Posterior cingulate gyrus (tissue), 11 donors: ENCODE measurements around the gene CHRNA1.

Experiments
- DNase-seq, 10 donors: peaks; one replicate each; pipeline versions ENCODE4 v3.0.0 to v3.0.0-alpha.2; 2020 to 2021; ENCODE audit warnings: mixed read lengths in 3 of 10
- intact Hi-C: fragments of 100-400 bp; cut with DNase I; formaldehyde crosslinking; loops from one replicate; pipeline ENCODE4 v1.15.1; 2023

Gene CHRNA1

DNA sequence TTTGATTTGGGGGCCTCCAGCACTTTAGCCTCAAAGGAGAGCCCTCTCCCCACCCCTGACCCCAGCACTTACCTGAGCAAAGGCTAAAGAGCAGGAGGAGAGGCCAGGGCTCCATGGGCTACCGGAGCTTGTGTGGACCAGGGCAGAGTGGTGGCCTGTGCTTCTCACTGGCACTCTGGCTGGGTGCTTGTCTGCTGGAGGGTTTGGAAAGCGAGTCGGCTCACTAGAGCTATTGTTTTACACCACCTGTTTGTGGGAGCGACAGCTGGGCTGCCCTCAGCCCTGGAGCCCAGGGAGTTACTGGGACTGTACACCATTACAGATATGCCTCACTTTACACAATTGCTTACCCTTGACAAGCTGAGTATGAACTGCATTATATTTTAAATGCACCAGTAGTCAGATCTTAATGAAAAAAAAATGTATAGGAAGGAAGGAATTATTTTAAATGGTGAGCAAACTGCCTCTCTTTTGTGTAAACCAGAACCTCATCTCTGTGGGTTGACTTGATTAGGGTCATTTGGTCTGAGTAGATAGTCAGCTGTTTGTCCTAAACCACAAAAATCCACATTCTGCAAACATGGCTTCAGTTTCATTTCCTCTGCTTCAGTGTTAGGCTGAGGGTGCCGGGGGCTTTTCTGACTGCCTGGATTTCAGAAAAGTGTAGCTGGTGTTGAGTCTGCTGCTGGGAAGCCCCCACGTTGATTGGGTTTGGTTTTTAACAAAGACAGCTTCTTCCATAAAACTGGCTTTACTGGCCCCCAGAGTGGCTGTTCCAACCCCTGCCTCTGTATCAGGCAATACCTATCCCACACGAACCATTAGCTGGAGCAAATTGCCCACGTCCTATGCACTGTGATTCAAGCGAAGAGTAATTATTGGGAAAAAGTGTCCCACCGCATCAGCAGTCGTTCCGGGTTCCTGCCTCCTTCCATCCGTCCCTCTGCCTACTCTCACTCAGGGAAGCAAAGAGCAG, at the start of gene CHRNA1:
Gene CHRNA1, minus strand, starts transcription at position 193 of the 976 bp plus-strand sequence. Its CDS starts 78 bp downstream, at position 115.
- intact Hi-C loops, result no loop called here
- no peak for DNase-seq

DNA sequence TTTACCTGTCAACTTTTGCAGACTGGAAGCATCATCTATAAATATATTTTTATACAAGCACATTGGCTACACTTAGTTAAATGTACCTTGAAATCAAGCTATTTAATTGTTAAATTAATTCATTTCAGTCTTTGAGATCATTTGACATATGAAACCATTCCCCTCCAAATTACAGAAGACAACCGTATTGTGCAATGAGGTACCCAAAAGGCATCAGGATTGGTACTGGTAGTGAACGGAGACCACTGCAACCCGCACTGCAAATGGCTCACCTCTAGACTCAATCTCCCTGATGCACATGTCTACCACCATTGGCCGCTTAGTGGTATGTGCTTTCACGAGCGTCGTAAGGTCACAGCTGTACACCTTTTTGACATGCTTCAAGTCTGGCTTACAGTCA, 47.8 kb upstream of the CHRNA1 start:
- no peak for DNase-seq
- intact Hi-C loops, result no loop called here

DNA sequence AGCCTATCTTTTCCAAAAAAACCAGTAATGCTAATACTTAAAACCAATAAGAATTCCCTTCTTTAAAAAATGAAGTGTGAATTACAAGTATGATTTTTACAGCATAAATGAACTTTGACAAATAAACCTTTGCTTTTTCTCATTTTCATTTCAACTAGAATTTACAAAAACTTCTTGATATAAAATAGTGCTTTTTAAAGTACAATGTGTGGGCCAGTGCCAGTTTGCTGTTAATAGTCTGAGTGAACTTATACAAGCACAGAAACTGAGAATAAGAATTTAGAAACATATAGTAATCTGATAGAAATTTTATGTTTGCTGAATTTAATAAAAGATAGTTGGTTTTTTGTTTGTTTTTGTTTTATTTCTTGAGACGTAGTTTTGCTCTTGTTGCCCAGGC, 43.7 kb upstream of the CHRNA1 start:
- intact Hi-C loops, result no loop called here
- no peak for DNase-seq

DNA sequence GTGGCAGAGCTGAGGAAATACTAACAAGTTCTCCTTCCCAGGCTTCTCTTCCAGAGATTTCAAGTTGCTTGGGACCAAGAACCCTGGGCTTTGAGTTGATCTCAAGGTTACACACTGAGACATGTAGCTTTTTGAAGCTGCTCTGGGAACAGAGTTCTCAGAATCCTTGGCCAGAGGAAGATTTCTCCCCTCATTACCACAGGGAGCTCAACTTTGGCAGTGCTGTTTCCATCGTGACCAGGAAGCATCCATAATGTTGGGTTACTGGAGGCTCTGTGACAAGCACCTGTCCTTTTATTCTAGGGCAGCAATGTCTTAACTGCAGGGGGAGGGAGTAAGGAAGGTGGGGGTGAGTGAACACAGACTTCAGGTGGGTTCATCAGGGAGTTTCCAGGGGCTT, 41.5 kb upstream of the CHRNA1 start:
- DNase-seq, result no peak
- intact Hi-C loops, result no loop called here

DNA sequence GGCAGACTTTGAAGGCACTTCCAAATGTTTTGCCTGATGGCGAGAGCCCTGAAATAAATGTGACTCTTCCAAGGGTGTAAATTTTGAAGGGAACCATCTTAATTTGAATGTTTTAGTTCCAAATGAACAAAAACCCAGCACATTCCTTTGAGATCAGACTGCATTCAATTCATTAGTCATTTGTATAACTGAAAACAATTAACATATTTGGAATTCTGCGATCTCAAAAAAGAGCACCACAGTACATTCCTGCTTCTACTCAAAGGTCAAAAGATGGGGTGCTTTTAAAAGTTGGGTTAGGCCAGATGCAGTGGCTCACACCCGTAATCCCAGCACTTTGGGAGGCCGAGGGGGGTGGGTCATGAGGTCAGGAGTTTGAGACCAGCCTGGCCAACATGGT, 38.2 kb upstream of the CHRNA1 start:
- intact Hi-C loops, result no loop called here
- no peak for DNase-seq

DNA sequence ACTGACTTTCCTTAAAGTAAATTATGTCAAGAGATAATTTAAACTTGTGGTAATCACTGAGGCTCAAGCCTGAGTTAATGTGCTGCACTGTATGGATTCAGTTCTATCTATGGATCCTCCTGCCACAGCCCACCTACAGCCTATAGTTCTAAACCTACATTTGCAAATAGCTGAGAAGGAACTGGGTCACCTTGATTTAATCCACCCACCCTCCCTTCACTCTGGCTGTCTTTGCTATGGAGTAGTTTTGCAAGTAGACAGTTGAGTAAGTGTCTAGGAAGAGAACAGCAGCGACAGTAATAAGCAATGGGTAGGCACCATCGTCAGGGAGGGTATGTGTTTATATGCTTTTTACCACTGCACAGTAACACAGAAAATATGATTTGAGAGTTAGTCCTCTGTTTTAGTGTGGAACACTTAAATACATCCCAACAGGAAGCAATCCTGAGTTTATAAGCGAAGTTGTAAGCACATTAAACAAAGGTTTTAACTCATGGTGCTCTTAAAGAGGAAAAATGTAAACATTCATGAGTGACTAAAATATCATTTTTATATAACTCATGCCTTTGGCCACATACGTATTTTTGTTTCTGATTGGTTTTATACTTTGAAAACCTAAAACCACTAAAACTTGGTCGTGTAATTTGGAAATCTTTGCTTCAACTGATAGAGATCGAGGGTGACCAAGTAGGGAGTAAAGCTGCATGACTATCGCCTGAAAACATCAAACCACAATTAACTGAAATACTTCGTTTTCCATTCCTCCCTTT, 36.3 kb upstream of the CHRNA1 start:
- intact Hi-C loops, result no loop called here
- DNase-seq, result no peak

DNA sequence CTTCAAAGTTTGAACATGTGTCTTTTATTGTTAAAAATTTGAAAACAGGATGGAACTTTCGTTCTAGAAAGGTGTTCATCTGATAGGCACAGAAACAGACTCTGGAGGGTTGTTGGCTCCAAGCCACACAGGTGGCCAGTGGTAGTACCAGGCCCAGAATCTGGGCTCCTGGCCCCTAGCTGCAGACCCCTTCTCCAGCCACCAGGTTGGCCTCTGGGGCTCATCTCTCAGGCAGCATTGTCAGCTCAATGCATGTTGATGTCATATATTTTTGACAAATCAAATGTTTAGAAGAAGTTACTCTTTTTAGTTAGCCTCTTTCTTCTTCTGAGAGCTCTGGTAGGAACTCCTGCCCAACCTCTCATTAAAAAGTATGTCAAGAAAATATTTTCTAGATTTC, 34.5 kb upstream of the CHRNA1 start:
- intact Hi-C loops, result no loop called here
- DNase-seq, result no peak

DNA sequence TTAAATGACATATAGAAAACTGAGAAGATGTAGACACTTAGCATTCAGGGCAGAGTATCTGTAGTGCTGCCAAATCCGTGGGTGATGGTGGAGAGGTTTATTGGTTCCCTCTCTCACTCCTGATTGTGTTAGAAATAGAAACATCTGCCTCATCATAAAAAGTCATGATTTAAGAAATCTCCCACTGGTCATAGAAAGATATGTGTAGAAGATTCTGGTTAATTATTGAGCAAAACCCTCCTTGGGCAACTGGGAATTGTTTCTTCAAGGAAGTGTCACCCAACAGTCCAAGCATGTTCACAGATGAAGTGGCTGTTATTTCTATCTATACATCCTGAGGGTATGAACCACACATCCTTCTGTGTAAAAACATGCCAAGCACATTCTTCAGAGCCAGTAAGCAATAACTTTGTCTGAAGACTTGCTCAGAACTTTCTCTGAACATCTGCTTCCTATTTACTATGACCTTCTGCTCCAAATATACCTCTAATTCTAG, 33.6 kb upstream of the CHRNA1 start:
- DNase-seq, result no peak
- intact Hi-C loops, result no loop called here

DNA sequence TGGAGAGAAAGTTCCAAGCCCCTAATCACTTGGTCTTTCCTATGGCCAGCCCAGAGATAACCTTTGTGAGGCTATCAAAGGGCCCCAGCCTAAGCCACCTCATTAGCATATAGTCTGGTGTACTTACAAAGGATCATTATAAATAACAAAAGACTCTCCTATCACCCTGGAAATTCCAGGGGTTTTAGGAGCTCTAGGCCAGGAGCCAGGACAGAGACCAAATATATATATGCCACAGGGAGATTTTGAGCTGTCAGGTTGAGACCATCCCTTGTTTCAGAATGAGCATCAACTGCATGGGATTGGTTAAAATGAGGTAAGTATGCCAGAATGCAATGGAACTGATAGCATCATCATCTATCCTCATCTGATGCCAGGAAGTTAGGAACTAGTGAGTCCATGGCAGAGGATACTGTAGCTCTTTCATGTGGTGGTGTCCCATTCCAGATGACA, 32.1 kb upstream of the CHRNA1 start:
- DNase-seq, result no peak
- intact Hi-C loops, result no loop called here

DNA sequence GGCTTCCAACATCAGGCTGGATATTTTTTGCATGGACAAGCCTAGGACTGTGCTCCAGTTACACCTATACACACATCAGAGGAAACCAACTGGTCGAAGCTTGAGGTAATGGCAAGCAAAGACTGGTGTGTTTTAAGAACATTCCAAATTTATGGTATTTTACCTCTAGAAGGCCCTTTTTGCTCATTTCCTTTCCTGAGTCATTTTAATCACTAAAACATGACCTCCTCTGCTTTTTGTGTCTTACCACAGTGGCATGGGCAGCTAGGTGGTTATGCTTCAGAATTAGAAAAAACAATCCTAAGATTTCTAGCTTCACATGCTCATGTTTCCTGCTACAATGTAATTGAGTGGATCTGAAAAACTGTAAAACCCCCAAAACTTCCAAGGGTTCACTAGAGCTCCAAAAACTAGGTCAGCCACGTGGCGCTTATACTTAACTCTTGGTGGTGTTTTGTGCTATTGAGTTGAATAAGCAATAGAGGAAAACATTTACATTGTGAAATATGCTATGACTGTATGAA, 30.6 kb upstream of the CHRNA1 start:
- intact Hi-C loops, result no loop called here
- DNase-seq, result no peak

DNA sequence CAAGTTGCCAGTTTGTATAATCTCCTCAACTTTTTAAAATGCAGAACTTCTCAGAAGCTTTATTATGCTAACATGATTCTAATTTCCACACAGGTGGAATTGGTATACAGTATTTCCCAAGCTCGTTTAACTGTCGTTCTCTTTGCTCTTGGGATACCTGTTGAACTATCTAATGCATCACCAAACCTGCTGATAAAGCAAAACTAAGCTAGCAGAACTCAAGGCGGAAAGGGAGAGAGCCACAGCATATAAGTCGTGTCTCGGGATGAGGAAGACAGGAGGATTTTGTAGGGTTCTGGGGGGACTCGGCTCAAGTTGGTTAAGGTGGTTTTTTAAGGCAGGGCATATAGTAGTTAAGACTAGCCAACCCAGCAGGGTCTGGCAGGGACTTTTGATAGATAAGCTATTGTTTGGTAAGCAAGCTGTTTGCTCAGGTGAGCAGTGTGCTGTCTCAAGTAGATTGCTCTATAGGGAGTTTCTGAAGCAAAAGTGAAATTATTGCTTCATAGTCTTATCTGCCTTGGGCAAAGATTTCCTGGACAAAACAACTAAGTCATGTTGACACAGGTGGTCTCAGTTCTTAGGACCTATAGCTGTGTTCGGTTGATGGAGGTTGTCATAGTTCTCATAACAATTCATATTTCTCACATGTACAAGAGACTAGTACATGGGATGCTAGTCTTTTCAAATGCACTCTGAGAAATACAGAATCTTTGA, 28.2 kb upstream of the CHRNA1 start:
- DNase-seq, result no peak
- intact Hi-C loops, result no loop called here

DNA sequence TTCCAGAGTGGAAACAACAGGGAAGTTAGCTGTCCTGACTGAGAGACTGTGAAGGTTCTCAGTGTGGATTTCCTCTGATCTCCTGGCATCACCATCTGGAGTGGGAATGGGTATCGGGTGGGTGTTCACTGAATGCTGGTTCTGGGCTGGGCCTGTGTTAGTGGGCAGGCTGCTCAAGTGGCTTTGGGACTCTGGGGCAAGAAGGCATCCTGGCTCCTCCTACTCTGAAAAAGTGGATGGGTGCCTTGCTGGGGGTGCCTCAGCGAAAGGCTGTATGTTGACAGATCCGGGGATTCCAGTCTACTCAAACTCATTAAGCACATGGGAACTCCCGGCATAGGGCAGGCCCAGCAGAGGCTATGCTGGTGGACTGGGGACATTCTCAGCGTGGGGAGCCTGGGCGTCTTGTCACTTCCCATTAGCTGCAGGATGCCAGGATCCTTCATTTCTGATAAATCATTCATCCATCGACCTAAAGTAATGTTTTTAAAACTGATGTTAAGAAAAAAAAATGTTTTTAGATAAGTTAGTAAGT, 27.5 kb upstream of the CHRNA1 start:
- DNase-seq, result no peak
- intact Hi-C loops, result no loop called here

DNA sequence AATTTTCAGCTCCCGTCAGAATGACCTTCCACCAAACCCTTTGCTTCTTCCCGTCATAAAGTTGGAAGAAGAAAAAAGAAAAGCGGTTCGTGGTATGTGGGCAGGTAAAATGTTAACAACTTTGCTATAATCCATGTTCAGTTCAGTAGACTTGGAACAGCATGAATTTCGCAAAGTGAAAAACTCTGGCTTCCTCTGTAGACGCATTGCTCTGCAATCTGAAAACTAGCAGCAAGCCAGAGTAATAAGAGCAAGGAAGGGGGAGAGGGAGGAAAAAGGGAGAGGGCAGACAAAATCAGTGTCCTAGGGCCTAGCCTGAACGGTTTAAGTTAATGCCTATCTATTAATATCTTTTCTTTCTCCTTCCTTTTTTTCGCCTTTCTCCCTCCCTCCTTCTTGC, 26.7 kb upstream of the CHRNA1 start:
- DNase-seq, result no peak
- intact Hi-C loops, result no loop called here

DNA sequence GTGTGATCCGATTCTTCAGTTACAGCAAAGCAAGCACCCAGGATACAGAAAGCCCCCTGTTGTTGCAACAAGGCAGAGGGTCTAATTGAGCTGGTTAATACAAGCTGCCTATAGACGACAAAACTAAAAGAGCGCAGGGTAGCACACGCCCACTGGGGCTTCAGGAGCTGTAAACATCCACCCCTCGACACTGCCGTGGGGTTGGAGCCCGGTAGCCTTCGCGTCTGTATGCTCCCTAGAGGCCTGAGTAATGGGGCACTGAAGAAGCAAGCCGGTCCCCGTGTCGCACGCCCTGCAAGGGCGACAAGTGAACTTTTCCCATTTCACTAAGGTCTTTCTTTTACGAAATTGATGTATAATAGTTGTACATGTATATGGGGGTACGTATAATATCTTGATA, 24.7 kb upstream of the CHRNA1 start:
- DNase-seq, result no peak
- intact Hi-C loops, result no loop called here

DNA sequence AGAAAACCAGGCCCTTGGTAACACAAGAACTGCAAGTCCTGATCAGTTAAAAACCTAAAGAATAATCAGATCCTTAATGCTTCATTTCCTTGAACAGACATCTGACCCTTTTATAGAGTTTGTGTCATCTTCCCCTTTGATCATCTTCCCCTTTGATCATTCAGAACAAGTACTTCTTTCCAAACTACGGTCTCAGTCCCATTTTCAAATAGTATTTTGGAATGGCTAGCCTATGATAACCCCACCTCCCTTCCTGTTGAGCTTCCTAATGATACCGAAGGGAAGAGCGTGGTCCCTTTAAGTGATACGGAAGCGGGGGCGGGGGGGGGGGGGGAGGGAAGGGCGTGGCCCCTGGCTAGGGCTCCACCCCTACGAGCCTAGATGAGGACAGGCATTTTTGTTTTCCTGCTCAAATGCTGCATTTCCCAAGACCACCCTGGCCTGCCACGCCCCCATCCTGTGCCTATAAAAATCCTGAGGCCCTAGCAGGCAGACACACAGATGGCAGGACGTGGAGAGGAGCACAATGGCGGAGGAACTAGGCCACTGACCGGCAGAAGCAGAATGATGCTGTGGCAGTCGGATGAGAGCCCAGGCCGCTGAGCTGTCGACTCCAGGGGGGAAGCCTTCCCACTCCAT, 24.1 kb upstream of the CHRNA1 start:
- DNase-seq, result peak in 1 of 10 donors; percentile 84
- intact Hi-C loops, result no loop called here

DNA sequence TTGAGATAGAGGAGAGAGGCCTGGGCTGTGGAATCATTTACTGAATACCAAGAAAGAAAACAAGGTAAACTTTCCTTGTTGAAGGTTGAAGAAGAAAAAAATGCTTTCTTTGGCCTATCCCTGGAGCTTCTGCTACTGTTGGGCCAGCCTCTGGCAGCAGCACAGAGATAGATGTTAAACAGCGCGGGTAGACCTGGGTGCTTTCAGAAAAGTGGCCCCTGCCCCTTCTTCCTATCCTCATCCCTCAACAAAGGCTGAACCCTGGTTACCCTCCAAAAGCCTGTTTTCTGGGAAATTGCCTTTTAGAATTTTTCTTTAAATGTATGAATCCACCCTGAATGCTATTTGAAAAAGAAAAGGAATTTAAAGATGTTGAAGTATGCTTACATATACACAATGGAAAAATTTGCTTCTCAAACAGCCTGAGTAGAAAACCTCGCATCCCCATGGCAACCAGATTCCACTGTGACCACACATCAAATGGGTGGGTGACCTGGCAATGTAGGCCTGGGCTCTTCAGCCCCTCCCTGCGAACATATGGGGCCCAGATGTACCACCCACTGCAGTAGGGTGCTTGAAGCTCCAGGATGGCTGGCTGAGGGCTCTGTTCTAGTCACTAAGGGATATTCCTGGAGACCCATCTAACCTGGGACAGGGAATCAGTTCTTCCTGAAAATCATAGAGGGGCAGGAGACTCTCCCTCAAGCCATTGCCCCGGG, 23.4 kb upstream of the CHRNA1 start:
- peak in 8 of 10 donors; percentile 53 to 93 (median 64) for DNase-seq
- intact Hi-C loops, result no loop called here

DNA sequence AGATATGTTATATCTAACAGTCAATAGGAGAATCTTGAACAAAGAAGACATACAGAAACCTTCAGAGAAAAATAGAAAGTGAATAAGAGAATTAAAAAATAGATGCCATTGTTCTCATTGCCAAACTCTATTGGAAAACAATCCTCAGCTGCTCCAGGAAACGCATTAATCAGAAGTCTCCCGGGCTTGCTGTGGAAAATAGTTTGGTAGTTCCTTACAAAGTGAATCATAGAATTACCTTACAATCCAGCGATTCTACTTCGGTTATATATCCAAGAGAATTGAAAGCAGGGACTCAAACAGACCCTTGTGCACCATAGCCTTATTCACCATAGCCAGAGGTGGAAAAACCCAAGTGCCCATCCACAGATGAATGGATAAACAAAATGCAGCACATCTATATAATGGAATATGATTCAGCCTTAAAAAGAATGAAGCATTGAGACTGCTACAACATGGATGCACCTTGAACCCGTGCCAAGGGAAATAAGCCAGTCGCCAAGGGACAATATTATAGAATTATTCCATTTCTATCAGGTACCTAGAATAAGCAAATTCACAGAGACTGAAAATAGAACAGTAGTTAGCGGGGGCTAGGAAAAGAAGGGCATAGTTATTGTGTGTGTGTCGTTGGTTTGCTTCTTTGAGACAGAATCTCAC, 21.9 kb upstream of the CHRNA1 start:
- intact Hi-C loops, result no loop called here

DNA sequence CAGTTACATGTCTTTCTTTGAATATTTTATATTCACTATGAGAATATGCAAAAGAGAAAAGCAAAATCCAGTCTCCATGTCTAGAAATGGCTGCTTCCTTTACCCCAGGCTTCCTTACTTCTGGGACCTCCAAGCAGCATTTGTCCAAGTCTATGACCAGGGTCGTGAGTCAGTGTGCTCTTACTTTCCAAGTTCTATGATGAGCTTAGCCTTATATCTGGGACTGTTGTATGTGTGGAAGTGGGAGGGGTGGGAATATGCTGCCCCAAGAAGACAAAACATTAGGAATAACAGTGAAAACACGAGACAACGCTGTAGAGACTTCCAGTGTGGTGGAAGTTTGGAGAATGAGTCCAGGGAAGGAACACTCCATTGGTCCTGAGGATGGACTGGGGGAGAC, 21.2 kb upstream of the CHRNA1 start:
- intact Hi-C loops, result no loop called here
- no peak for DNase-seq

More for the DNA sequence above, 21.9 kb upstream of the CHRNA1 start:
- DNase-seq, result no peak

DNA sequence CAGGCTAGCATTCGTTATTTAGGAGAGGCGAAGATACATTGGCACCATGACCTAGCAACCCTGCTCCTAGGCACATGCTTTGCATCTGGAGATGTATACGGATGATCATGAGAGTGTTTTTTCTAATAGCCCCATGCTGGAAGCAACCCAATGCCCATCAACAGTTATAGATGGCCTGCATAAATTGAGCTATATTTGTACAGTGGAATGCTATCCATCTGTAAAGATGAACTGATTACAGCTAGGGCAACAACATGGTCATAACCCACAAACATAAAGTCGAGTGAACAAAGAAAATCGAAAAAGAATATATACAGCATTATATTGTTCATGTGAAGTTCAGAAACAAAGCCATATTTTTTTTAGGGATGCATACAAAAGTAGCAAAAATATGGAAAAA, 20.6 kb upstream of the CHRNA1 start:
- intact Hi-C loops, result no loop called here
- DNase-seq, result no peak
